ENCODE data around the gene TERT. TPM values are rescaled to one million over a fixed set of nuclear protein-coding genes. Genes with fewer than 3 reads are reported as not detected.

TERT gene
- total and polyA plus RNA-seq, 10 of the 15 experiments (the other 5 are each of a cell fraction or from before 2014, with no cell fraction given) = 0.08 to 21.5 (median 5.0) TPM

GRCh38 chr5:1277781-1278180 is 17.1 kb downstream of the TERT start:
- H3K4me2 ChIP-seq (ENCODE audit: control insufficient read depth, insufficient read depth) = no peak overlapping the region
- H3K27me3 ChIP-seq (replicated peaks in 1 of 2; ENCODE audit: control insufficient read depth in 2 of 2, insufficient read depth in 2 of 2, low read length in 1 of 2) = no peaks in the 10 kb centered on the region
- FAIRE-seq (no peak), ATAC-seq (no peak), DNase-seq (ENCODE audit: low read depth, low spot score) (no peak)
- no peaks in the 10 kb centered on the region for H3K79me2 ChIP-seq (ENCODE audit: control insufficient read depth, insufficient read depth, low read length)
- H3K9ac ChIP-seq (ENCODE audit: control insufficient read depth, insufficient read depth, low read length) = no peak overlapping the region
- H4K20me1 ChIP-seq (ENCODE audit: control insufficient read depth, insufficient read depth) = no peaks in the 10 kb centered on the region
- H3K27ac ChIP-seq (ENCODE audit: control insufficient read depth, insufficient read depth) = no peak overlapping the region
- in situ Hi-C loops (cut with MboI) (no loop called here), intact Hi-C loops (cut with micrococcal nuclease; ENCODE audit: unreplicated experiment) (no loop called here)
- TF ChIP-seq NRF1 (conservative IDR thresholded peaks at IDR 0.05; ENCODE audit: low read depth, low read length) = no peak
- no peak for TF ChIP-seq TCF12 (IDR thresholded peaks at IDR 0.05; ENCODE audit: low read depth, low read length)
- TF ChIP-seq YY1 (IDR thresholded peaks at IDR 0.05; ENCODE audit: low read depth, low read length) = no peak
- no peak for TF ChIP-seq TBL1XR1 (IDR thresholded peaks at IDR 0.05; ENCODE audit: low read depth, low read length)
- no peak for TF ChIP-seq SRF (IDR thresholded peaks at IDR 0.05; ENCODE audit: low read depth in 2 of 2, low read length in 2 of 2)
- TF ChIP-seq ETV6 (conservative IDR thresholded peaks at IDR 0.05 in 1 of 2, IDR thresholded peaks at IDR 0.05 in 1 of 2; ENCODE audit: borderline replicate concordance in 1 of 2, low read depth in 1 of 2) = no peak
- no peak for TF ChIP-seq HCFC1 (IDR thresholded peaks at IDR 0.05; ENCODE audit: low read length)
- TF ChIP-seq MEF2A (IDR thresholded peaks at IDR 0.05; ENCODE audit: insufficient read depth, low read depth, low read length) = no peak
- no peak for TF ChIP-seq ZZZ3 (IDR thresholded peaks at IDR 0.05; ENCODE audit: control insufficient read depth, insufficient read length, low read depth)
- no peak for TF ChIP-seq PAX8 (IDR thresholded peaks at IDR 0.05)
- no peak for TF ChIP-seq BMI1 (IDR thresholded peaks at IDR 0.05; ENCODE audit: borderline replicate concordance)
- no peak for TF ChIP-seq CHD4 (IDR thresholded peaks at IDR 0.05)
- no peak for TF ChIP-seq SMAD5 (IDR thresholded peaks at IDR 0.05; ENCODE audit: low read depth)
- no peak for TF ChIP-seq IRF4 (IDR thresholded peaks at IDR 0.05; ENCODE audit: low read depth, low read length)
- no peak for TF ChIP-seq RELA (IDR thresholded peaks at IDR 0.05; ENCODE audit: borderline replicate concordance, partially characterized antibody)
- no peak for TF ChIP-seq PBX3 (IDR thresholded peaks at IDR 0.05; ENCODE audit: insufficient replicate concordance, low read depth, low read length)
- TF ChIP-seq ZBTB4 (CRISPR knock-in tag; IDR thresholded peaks at IDR 0.05) = no peak
- no peak for TF ChIP-seq RELB (IDR thresholded peaks at IDR 0.05; ENCODE audit: low read depth)
- TF ChIP-seq HDAC6 (IDR thresholded peaks at IDR 0.05; ENCODE audit: unreplicated experiment) = no peak
- TF ChIP-seq IRF5 (IDR thresholded peaks at IDR 0.05; ENCODE audit: borderline replicate concordance) = no peak
- 58% methylated on average over 10 of the region's 10 CpGs for WGBS (ENCODE audit: insufficient coverage, insufficient replicate concordance, low lambda C conversion rate, missing lambda C conversion rate)
- no peaks in the 10 kb centered on the region; the same call in 2 of the 3 replicates for H3K9me3 ChIP-seq (replicated peaks; ENCODE audit: control insufficient read depth, insufficient read depth, low read length)
- no peak overlapping the region for H3K4me3 ChIP-seq
- CTCF ChIA-PET = no interaction called here
- no TSS peak for BruUV-seq (replicated peaks)
- peaks cover 0 to 14% of the 10 kb centered on the region in 2 experiments; a peak in 2 of 4 replicates for H3K36me3 ChIP-seq (ENCODE audit: control insufficient read depth in 2 of 2, insufficient read depth in 2 of 2, low read length in 1 of 2)
- RAD21 ChIA-PET (ENCODE audit: unreplicated experiment) = no interaction called here
- H3K4me1 ChIP-seq (ENCODE audit: control insufficient read depth, insufficient read depth, low read length) = no peaks in the 10 kb centered on the region
- no peak overlapping the region for H2AFZ ChIP-seq (ENCODE audit: control insufficient read depth, low read depth, low read length)
- SMC1A ChIA-PET (ENCODE audit: uncharacterized antibody, unreplicated experiment) = no interaction called here
- POLR2A ChIA-PET = no interaction called here
